Transverse colon (tissue), 3 donors: ENCODE data around the gene C10orf71.

ENCODE experiments used
- POLR2A ChIP-seq: fragments of 450-650 bp; IDR thresholded peaks from one replicate; pipeline ENCODE4 v1.6.1; 2016; ENCODE audit warnings: antibody characterized with exemption, mild to moderate bottlenecking, moderate library complexity
- TF ChIP-seq, protein P1 (sequence below), 5 experiments: fragments of 200-600 bp in 3 of 5; fragments of 450-650 bp in 2 of 5; sonication (generic) in 3 of 5; IDR thresholded peaks; 1 replicate in 2 of 5; 2 replicates in 3 of 5; pipeline ENCODE4 v1.5.1; 2016 to 2017; ENCODE audit warnings: antibody characterized with exemption in 5 of 5, inconsistent platforms in 3 of 5, mild to moderate bottlenecking in 2 of 5, moderate library complexity in 1 of 5

DNA sequence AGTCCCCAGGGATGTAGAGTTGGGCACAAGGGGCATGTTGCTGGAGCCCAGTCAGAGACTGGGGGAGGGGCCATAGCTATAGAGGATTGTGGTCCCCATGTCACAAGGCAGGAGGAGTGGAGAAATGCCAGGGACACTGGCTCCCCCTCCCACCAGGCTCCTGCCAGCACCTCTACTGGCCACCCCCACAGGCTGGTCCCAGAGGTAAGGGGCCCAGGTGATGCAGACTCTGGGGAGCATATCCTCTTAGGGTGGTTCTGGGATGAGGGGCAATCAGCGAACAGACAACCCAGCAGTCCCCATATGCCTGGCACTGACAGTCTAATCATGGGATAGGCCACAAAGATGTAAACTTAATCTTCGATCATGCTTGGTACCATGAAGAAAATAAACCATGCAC lies 21.2 kb downstream of the C10orf71 start:
- TF ChIP-seq, protein P1, sequence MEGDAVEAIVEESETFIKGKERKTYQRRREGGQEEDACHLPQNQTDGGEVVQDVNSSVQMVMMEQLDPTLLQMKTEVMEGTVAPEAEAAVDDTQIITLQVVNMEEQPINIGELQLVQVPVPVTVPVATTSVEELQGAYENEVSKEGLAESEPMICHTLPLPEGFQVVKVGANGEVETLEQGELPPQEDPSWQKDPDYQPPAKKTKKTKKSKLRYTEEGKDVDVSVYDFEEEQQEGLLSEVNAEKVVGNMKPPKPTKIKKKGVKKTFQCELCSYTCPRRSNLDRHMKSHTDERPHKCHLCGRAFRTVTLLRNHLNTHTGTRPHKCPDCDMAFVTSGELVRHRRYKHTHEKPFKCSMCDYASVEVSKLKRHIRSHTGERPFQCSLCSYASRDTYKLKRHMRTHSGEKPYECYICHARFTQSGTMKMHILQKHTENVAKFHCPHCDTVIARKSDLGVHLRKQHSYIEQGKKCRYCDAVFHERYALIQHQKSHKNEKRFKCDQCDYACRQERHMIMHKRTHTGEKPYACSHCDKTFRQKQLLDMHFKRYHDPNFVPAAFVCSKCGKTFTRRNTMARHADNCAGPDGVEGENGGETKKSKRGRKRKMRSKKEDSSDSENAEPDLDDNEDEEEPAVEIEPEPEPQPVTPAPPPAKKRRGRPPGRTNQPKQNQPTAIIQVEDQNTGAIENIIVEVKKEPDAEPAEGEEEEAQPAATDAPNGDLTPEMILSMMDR (IDR thresholded peaks at IDR 0.05): no peak
- TF ChIP-seq POLR2A: no peak
